Loucy (cell line): ENCODE measurements around the gene MAB21L4.

Experiments used
- H2AFZ ChIP-seq: fragments of 200-600 bp; sonication (generic); 2 replicates; pipeline ENCODE4 v1.6.0; 2016; ENCODE audit warnings: antibody characterized with exemption, mild to moderate bottlenecking, low read length, moderate library complexity
- H3F3A ChIP-seq: fragments of 200-600 bp; 2 replicates; pipeline ENCODE4 v1.6.0; 2016; ENCODE audit warnings: antibody characterized with exemption, low read depth, mild to moderate bottlenecking
- H3K27me3 ChIP-seq: fragments of 200-600 bp; sonication (generic); 2 replicates; pipeline ENCODE4 v1.6.1; 2014; ENCODE audit warnings: low read length, mild to moderate bottlenecking; ENCODE audit not compliant: insufficient read depth, poor library complexity, severe bottlenecking
- H3K36me3 ChIP-seq: fragments of 200-600 bp; sonication (generic); 2 replicates; pipeline ENCODE4 v1.6.1; 2016; ENCODE audit warnings: low read length; ENCODE audit not compliant: insufficient read depth
- H3K4me1 ChIP-seq: fragments of 200-600 bp; sonication (generic); 2 replicates; pipeline ENCODE4 v1.5.1; 2014; ENCODE audit warnings: low read length, mild to moderate bottlenecking; ENCODE audit not compliant: insufficient read depth, poor library complexity, severe bottlenecking
- H3K4me2 ChIP-seq: fragments of 200-600 bp; sonication (generic); 2 replicates; pipeline ENCODE4 v1.6.0; 2014; ENCODE audit warnings: antibody characterized with exemption, low read length, low read depth, mild to moderate bottlenecking; ENCODE audit not compliant: poor library complexity, severe bottlenecking
- H3K4me3 ChIP-seq: fragments of 200-600 bp; sonication (generic); 2 replicates; pipeline ENCODE4 v1.5.1; 2014; ENCODE audit warnings: low read length, mild to moderate bottlenecking, mixed read lengths; ENCODE audit not compliant: poor library complexity, severe bottlenecking
- H3K79me2 ChIP-seq: fragments of 200-600 bp; sonication (generic); 2 replicates; pipeline ENCODE4 v1.6.1; 2014; ENCODE audit warnings: low read length; ENCODE audit not compliant: insufficient read depth
- H3K9ac ChIP-seq: fragments of 200-600 bp; sonication (generic); 2 replicates; pipeline ENCODE4 v1.6.0; 2014; ENCODE audit warnings: mild to moderate bottlenecking, low read depth, low read length, moderate library complexity; ENCODE audit not compliant: poor library complexity, severe bottlenecking
- H3K9me2 ChIP-seq: fragments of 200-600 bp; sonication (generic); replicated peaks from 2 replicates; pipeline ENCODE4 v1.6.1; 2016; ENCODE audit warnings: low read depth, low read length, mixed read lengths
- H3K9me3 ChIP-seq: fragments of 200-600 bp; sonication (generic); 2 replicates; pipeline ENCODE4 v1.6.1; 2014; ENCODE audit warnings: mild to moderate bottlenecking, antibody characterized with exemption, low read length, low read depth; ENCODE audit not compliant: insufficient read depth
- H4K20me1 ChIP-seq: fragments of 200-600 bp; sonication (generic); 2 replicates; pipeline ENCODE4 v1.6.0; 2014; ENCODE audit warnings: antibody characterized with exemption, low read length, mild to moderate bottlenecking; ENCODE audit not compliant: insufficient read depth, poor library complexity, severe bottlenecking
- CTCF ChIP-seq: fragments of 200-600 bp; sonication (generic); conservative IDR thresholded peaks from 2 replicates; pipeline ENCODE4 v1.5.1; 2014; ENCODE audit warnings: mild to moderate bottlenecking, antibody characterized with exemption, low read length
- EZH2phosphoT487 ChIP-seq: fragments of 200-600 bp; IDR thresholded peaks from 2 replicates; pipeline ENCODE4 v1.6.1; 2018; ENCODE audit warnings: antibody characterized with exemption, mild to moderate bottlenecking, moderate library complexity, borderline replicate concordance

The MAB21L4 gene

DNA sequence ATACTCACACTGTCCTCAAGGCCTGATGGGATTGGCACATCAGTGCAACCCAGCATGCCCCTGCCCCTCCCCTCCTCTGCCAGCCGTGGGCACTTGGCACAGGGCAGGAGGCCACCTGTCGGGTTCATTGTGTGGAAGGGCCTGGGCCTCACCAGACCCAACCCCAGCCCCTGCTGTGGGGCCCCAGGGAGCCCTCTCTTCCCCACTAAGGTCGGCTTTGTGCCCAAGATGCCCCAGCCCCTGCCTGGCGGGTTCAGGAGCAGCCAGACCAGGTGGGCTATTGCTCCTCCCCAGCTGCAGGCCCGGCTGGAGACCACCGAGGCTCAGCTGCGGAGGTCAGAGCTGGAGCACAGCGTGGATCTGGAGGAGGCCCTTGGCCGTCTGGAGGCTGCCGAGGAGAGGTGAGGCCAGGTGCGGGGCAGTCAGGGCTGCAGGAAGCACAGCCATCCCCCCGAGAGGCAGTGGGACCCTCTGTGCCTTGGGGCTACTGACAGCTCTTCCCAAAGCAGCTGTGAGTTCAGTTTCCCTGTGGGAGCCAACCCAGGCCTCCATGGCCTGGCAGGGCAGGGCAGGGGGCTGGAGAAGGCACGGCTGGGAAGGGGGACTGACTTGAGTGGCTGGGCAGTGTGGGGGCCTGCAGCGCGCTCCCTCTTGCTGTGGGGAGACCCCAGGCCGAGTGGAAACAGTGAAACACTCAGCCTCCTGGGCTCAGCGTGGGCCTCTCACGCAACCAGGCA lies 26.5 kb upstream of the MAB21L4 start:
- Histone ChIP-seq H3K4me2 (no peak overlapping the region), H3K36me3 (no peaks in the 10 kb centered on the region), H3K9me3 (no peaks in the 10 kb centered on the region), H3K9me2 (no peaks in the 10 kb centered on the region), H3K4me3 (no peak overlapping the region), H3K79me2 (no peaks in the 10 kb centered on the region), H4K20me1 (no peaks in the 10 kb centered on the region), H3K9ac (no peak overlapping the region), H3F3A (no peaks in the 10 kb centered on the region), H3K27me3 (no peaks in the 10 kb centered on the region), H3K4me1 (no peaks in the 10 kb centered on the region), H2AFZ (no peak overlapping the region)
- TF ChIP-seq EZH2phosphoT487: no peak
- TF ChIP-seq CTCF: no peak

DNA sequence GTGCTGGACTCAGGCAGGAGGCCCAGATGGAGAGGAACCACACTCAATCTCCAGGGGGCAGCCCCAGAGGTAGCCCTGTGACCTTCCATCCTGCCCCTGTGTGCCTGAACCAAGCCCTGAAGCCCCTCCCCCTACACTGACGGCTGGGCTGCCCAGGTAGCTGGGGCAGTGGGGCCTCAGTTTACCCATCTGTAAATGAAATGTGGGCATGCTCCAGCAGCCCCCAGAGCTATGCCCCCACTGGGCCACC lies 26.0 kb upstream of the MAB21L4 start:
- no peak overlapping the region for H2AFZ ChIP-seq
- H3K27me3 ChIP-seq: no peaks in the 10 kb centered on the region
- TF ChIP-seq EZH2phosphoT487 (no peak), CTCF (no peak)
- no peaks in the 10 kb centered on the region for H4K20me1 ChIP-seq
- no peaks in the 10 kb centered on the region for H3K9me3 ChIP-seq
- no peaks in the 10 kb centered on the region for H3K36me3 ChIP-seq
- H3K4me2 ChIP-seq: no peak overlapping the region
- no peaks in the 10 kb centered on the region for H3F3A ChIP-seq
- no peak overlapping the region for H3K9ac ChIP-seq
- H3K4me1 ChIP-seq: no peaks in the 10 kb centered on the region
- no peaks in the 10 kb centered on the region for H3K9me2 ChIP-seq
- no peak overlapping the region for H3K4me3 ChIP-seq
- H3K79me2 ChIP-seq: no peaks in the 10 kb centered on the region

DNA sequence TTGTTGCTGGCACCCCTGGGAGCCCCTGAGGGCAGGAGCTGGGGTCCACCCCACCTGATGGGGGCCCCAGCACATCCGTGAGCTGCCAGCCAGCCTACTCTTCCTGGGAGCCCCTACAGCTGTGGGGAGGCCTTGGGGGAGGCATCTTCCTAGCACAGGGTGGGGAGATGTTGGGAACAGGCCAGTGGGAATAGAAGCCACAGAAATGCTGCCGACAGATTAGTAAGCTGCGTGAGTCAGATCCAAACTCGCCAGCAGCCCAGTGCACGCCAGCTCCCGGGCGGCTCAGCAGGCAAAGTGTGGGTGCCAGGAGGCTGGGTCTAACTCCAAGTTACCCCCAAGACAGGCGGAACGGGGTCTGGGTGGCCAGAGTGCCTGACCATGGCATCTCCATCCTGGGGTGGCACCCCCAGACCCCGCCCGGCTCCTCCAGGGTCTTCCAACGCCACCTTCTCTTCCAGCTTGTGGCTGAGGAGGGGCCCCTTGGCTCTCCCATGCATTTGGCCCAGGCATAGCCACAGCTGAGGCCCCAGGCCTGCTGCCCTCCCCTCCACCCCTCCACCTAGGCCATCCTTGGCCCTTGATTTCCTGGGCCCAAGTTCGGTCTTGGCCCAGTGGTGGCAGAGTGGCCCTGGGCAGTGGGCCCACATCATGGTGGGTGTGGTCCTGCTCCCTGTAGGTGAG lies 25.5 kb upstream of the MAB21L4 start:
- Histone ChIP-seq H3K79me2 (no peaks in the 10 kb centered on the region), H3K27me3 (no peaks in the 10 kb centered on the region)
- TF ChIP-seq EZH2phosphoT487 (no peak), CTCF (no peak)

More for the DNA sequence above, 25.5 kb upstream of the MAB21L4 start:
- Histone ChIP-seq H3K4me3 (no peak overlapping the region), H4K20me1 (no peaks in the 10 kb centered on the region), H3F3A (no peaks in the 10 kb centered on the region), H3K36me3 (no peaks in the 10 kb centered on the region), H3K9me2 (no peaks in the 10 kb centered on the region), H3K9me3 (no peaks in the 10 kb centered on the region), H3K4me2 (no peak overlapping the region), H3K9ac (no peak overlapping the region), H3K4me1 (no peaks in the 10 kb centered on the region), H2AFZ (no peak overlapping the region)
